Measurements from ENCODE around the gene ZNF211. TPM values are rescaled to one million over a fixed set of nuclear protein-coding genes. Genes with fewer than 3 reads are reported as not detected.

Gene ZNF211
- total and polyA plus RNA-seq, 9 of the 15 experiments (the other 6 are each of a cell fraction or from before 2014, with no cell fraction given), result 1.3 to 11.6 (median 4.5) TPM

GRCh38 chr19:57682226-57682766, 49.3 kb downstream of the ZNF211 start (continued):
- TF ChIP-seq ZBTB11 (CRISPR knock-in tag; IDR thresholded peaks at IDR 0.05), result no peak
- no peak; the same call in 1 of the 2 replicates for TF ChIP-seq ELF1 (tag; IDR thresholded peaks at IDR 0.05)
- TF ChIP-seq TSHZ1 (CRISPR knock-in tag; IDR thresholded peaks at IDR 0.05), result no peak
- no peak for TF ChIP-seq ZNF165 (CRISPR knock-in tag; IDR thresholded peaks at IDR 0.05; ENCODE audit: borderline replicate concordance)
- TF ChIP-seq ETV1 (tag; conservative IDR thresholded peaks at IDR 0.05; ENCODE audit: low read depth), result no peak
- TF ChIP-seq MEIS2 (IDR thresholded peaks at IDR 0.05; ENCODE audit: partially characterized antibody), result no peak
- TF ChIP-seq HEY1 (CRISPR knock-in tag; IDR thresholded peaks at IDR 0.05; ENCODE audit: borderline replicate concordance), result no peak
- TF ChIP-seq RFX7 (CRISPR knock-in tag; IDR thresholded peaks at IDR 0.05), result no peak
- TF ChIP-seq TFAP4 (CRISPR knock-in tag; IDR thresholded peaks at IDR 0.05; ENCODE audit: borderline replicate concordance), result no peak
- no peak; the same call in 1 of the 2 replicates for TF ChIP-seq NKRF (IDR thresholded peaks at IDR 0.05; ENCODE audit: borderline replicate concordance)
- TF ChIP-seq SIRT6 (IDR thresholded peaks at IDR 0.05; ENCODE audit: low read depth, low read length), result no peak
- TF ChIP-seq NCOA1 (IDR thresholded peaks at IDR 0.05; ENCODE audit: low read depth), result no peak
- TF ChIP-seq JUN (IDR thresholded peaks at IDR 0.05; ENCODE audit: borderline replicate concordance, low read depth, low read length), result no peak
- TF ChIP-seq JUN (CRISPR knock-in tag; IDR thresholded peaks at IDR 0.05; ENCODE audit: borderline replicate concordance), result 0 out of 2 replicates have a peak, but pooled peaks have one; percentile 41
- no peak for TF ChIP-seq SMAD2 (IDR thresholded peaks at IDR 0.05; ENCODE audit: low read depth, low read length)
- no peak for TF ChIP-seq CREB3 (tag; conservative IDR thresholded peaks at IDR 0.05; ENCODE audit: low read depth)

Data from K562 (cell line).